H1 (cell line): ENCODE measurements around the gene CHD6. TPM values are rescaled to one million over a fixed set of nuclear protein-coding genes. Genes with fewer than 3 reads are reported as not detected.

Source experiments
- CTCF ChIA-PET: fragments of 300-600 bp; sonication (Branson Sonifier 250); formaldehyde crosslinking; loops from one replicate; lab custom pipeline; 2021; ENCODE audit not compliant: partially characterized antibody; lab: Charles Lee
- POLR2A ChIA-PET: fragments of 300-600 bp; sonication (Branson Sonifier 250); formaldehyde crosslinking; loops from one replicate; lab custom pipeline; 2021; ENCODE audit warnings: inconsistent platforms; ENCODE audit not compliant: partially characterized antibody; lab: Charles Lee
- DNase-seq, 2 experiments: peaks; one replicate each; pipeline versions ENCODE4 v3.0.0 to v3.0.0-alpha.2; 2010 to 2022; ENCODE audit warnings: low spot score in 2 of 2, low read depth in 1 of 2, mixed read lengths in 1 of 2
- FAIRE-seq: peaks from 2 replicates; lab custom pipeline; 2011; peaks lifted over from hg19 to GRCh38; lab: Jason Lieb, UNC
- H2AFZ ChIP-seq: 2 replicates; pipeline ENCODE4 v1.8.1; 2012; ENCODE audit warnings: low read length, inconsistent platforms
- H2AK5ac ChIP-seq: 2 replicates; pipeline ENCODE4 v1.6.1; 2013; ENCODE audit warnings: low read depth, low read length
- H2BK120ac ChIP-seq: replicated peaks from 2 replicates; pipeline ENCODE3; 2013; ENCODE audit warnings: low read depth, low read length, inconsistent platforms
- H2BK12ac ChIP-seq: 2 replicates; pipeline ENCODE4 v1.6.1; 2013; ENCODE audit warnings: low read depth, low read length
- H2BK15ac ChIP-seq: 2 replicates; pipeline ENCODE4 v1.6.1; 2013; ENCODE audit warnings: low read length
- H2BK20ac ChIP-seq: 2 replicates; pipeline ENCODE4 v1.6.1; 2013; ENCODE audit warnings: low read length
- H2BK5ac ChIP-seq: 2 replicates; pipeline ENCODE4 v1.6.1; 2013; ENCODE audit warnings: low read depth, low read length
- H3K14ac ChIP-seq: 2 replicates; pipeline ENCODE4 v1.6.1; 2013; ENCODE audit warnings: inconsistent platforms; ENCODE audit not compliant: insufficient read length
- H3K18ac ChIP-seq: 2 replicates; pipeline ENCODE4 v1.6.1; 2013; ENCODE audit warnings: low read length; ENCODE audit errors: extremely low read depth
- H3K23ac ChIP-seq: 2 replicates; pipeline ENCODE4 v1.6.1; 2013; ENCODE audit warnings: inconsistent platforms; ENCODE audit not compliant: insufficient read length
- H3K23me2 ChIP-seq: 2 replicates; pipeline ENCODE4 v1.6.1; 2013; ENCODE audit warnings: low read depth, low read length
- H3K27ac ChIP-seq: 2 replicates; pipeline ENCODE4 v1.6.1; 2011; ENCODE audit warnings: low read depth, low read length, inconsistent platforms
- H3K27me3 ChIP-seq, 4 experiments: replicated peaks in 1 of 4; 1 replicate in 1 of 4; 2 replicates in 3 of 4; pipeline versions ENCODE4 v1.6.1 to v1.8.1; 2011 to 2013; ENCODE audit warnings: low read length in 3 of 4, mild to moderate bottlenecking in 3 of 4, inconsistent platforms in 2 of 4, mixed read lengths in 2 of 4, moderate library complexity in 1 of 4; ENCODE audit not compliant: control insufficient read depth in 3 of 4, insufficient read depth in 3 of 4; ENCODE audit errors: extremely low read depth in 1 of 4
- H3K36me3 ChIP-seq, 4 experiments: 2 replicates each; pipeline versions ENCODE4 v1.6.1 to v1.8.1; 2011 to 2013; ENCODE audit warnings: mild to moderate bottlenecking in 4 of 4, low read length in 3 of 4, moderate library complexity in 2 of 4, control low read depth in 1 of 4, inconsistent platforms in 1 of 4; ENCODE audit not compliant: insufficient read depth in 4 of 4, control insufficient read depth in 2 of 4
- H3K4ac ChIP-seq: replicated peaks from 2 replicates; pipeline ENCODE3; 2013; ENCODE audit warnings: low read length, low read depth, mixed read lengths, inconsistent platforms; ENCODE audit not compliant: insufficient read length
- H3K4me1 ChIP-seq, 4 experiments: replicated peaks in 1 of 4; 1 replicate in 1 of 4; 2 replicates in 3 of 4; pipeline versions ENCODE4 v1.6.1 to v1.8.1; 2011 to 2013; ENCODE audit warnings: low read length in 3 of 4, inconsistent platforms in 2 of 4, mixed read lengths in 1 of 4; ENCODE audit not compliant: insufficient read depth in 4 of 4, control insufficient read depth in 3 of 4
- H3K4me2 ChIP-seq, 2 experiments: 2 replicates each; pipeline versions ENCODE4 v1.6.1 to v1.8.1; 2011 to 2013; ENCODE audit warnings: low read depth in 2 of 2, low read length in 2 of 2, control low read depth in 1 of 2, inconsistent platforms in 1 of 2, mild to moderate bottlenecking in 1 of 2; ENCODE audit not compliant: insufficient read depth in 1 of 2
- H3K4me3 ChIP-seq, 4 experiments: fragments of 200-600, 300-600 bp in 1 of 4; sonication (generic), shearing (Covaris generic), sonication (Bioruptor Twin) in 1 of 4; 2 replicates each; pipeline versions ENCODE4 v1.5.1 to v1.8.1; 2011 to 2016; ENCODE audit warnings: low read length in 4 of 4, low read depth in 3 of 4, control low read depth in 2 of 4, inconsistent platforms in 2 of 4, mild to moderate bottlenecking in 2 of 4, mixed read lengths in 1 of 4, moderate library complexity in 1 of 4; ENCODE audit not compliant: insufficient read depth in 2 of 4; ENCODE audit errors: extremely low read depth in 1 of 4
- H3K56ac ChIP-seq: replicated peaks from 2 replicates; pipeline ENCODE3; 2013; ENCODE audit warnings: low read depth, mild to moderate bottlenecking, mixed read lengths, low read length, inconsistent platforms; ENCODE audit not compliant: insufficient read length
- H3K79me1 ChIP-seq: 2 replicates; pipeline ENCODE4 v1.6.1; 2013; ENCODE audit warnings: low read depth, low read length, control low read depth
- H3K79me2 ChIP-seq, 2 experiments: 2 replicates each; pipeline versions ENCODE4 v1.6.1 to v1.8.1; 2012 to 2013; ENCODE audit warnings: low read length in 2 of 2, mild to moderate bottlenecking in 2 of 2, inconsistent platforms in 1 of 2; ENCODE audit not compliant: insufficient read depth in 2 of 2, control insufficient read depth in 1 of 2
- H3K9ac ChIP-seq, 4 experiments: replicated peaks in 1 of 4; 1 replicate in 1 of 4; 2 replicates in 3 of 4; pipeline versions ENCODE4 v1.6.1 to v1.8.1; 2011 to 2013; ENCODE audit warnings: low read depth in 3 of 4, low read length in 3 of 4, control low read depth in 2 of 4, mild to moderate bottlenecking in 2 of 4, moderate library complexity in 2 of 4, inconsistent platforms in 1 of 4; ENCODE audit errors: extremely low read depth in 1 of 4
- H3K9me3 ChIP-seq, 2 experiments: 2 replicates each; pipeline versions ENCODE4 v1.6.1 to v1.8.1; 2012 to 2013; ENCODE audit warnings: mild to moderate bottlenecking in 2 of 2, moderate library complexity in 2 of 2, control low read depth in 1 of 2, inconsistent platforms in 1 of 2, low read depth in 1 of 2, low read length in 1 of 2, mixed read lengths in 1 of 2; ENCODE audit not compliant: insufficient read depth in 2 of 2
- H4K20me1 ChIP-seq, 2 experiments: replicated peaks in 1 of 2; 2 replicates each; pipeline versions ENCODE3 to v1.8.1; 2011 to 2013; ENCODE audit warnings: inconsistent platforms in 2 of 2, low read length in 2 of 2, mild to moderate bottlenecking in 1 of 2; ENCODE audit not compliant: insufficient read depth in 2 of 2, control insufficient read depth in 1 of 2
- H4K5ac ChIP-seq: 2 replicates; pipeline ENCODE4 v1.6.1; 2013; ENCODE audit warnings: low read length, low read depth, mixed read lengths, inconsistent platforms; ENCODE audit not compliant: insufficient read length
- H4K8ac ChIP-seq: 2 replicates; pipeline ENCODE4 v1.8.0; 2013; ENCODE audit warnings: mild to moderate bottlenecking, moderate library complexity, low read length, inconsistent platforms; ENCODE audit not compliant: insufficient read depth; ENCODE audit errors: extremely low read depth
- H4K91ac ChIP-seq: replicated peaks from 2 replicates; pipeline ENCODE3; 2013; ENCODE audit warnings: low read length, mixed read lengths, inconsistent platforms; ENCODE audit not compliant: insufficient read length
- ASH2L ChIP-seq: fragments of 200-600, 300-600 bp; sonication (generic); IDR thresholded peaks from one replicate; pipeline ENCODE4 v1.7.1; 2017; ENCODE audit warnings: low read length
- ATF2 ChIP-seq: IDR thresholded peaks from 2 replicates; pipeline ENCODE4 v1.6.1; 2012; ENCODE audit warnings: low read length, inconsistent platforms
- BACH1 ChIP-seq: IDR thresholded peaks from 2 replicates; pipeline ENCODE4 v1.6.1; 2012; ENCODE audit warnings: low read length, improper control_type of control experiment
- CHD2 ChIP-seq: IDR thresholded peaks from 2 replicates; pipeline ENCODE4 v1.6.1; 2012; ENCODE audit warnings: low read length, improper control_type of control experiment
- KDM1A ChIP-seq: fragments of 200-600, 300-600 bp; sonication (generic); IDR thresholded peaks from 2 replicates; pipeline ENCODE4 v1.7.1; 2016; ENCODE audit warnings: mild to moderate bottlenecking, low read length, borderline replicate concordance
- MAX ChIP-seq: IDR thresholded peaks from 2 replicates; pipeline ENCODE4 v1.6.1; 2012; ENCODE audit warnings: inconsistent platforms
- SP2 ChIP-seq: IDR thresholded peaks from 2 replicates; pipeline ENCODE4 v1.6.1; 2012; ENCODE audit warnings: mild to moderate bottlenecking, low read length, inconsistent platforms
- TAF7 ChIP-seq: optimal IDR thresholded peaks from 2 replicates; pipeline ENCODE3; 2011; ENCODE audit warnings: low read depth, mild to moderate bottlenecking, inconsistent platforms, low read length, moderate library complexity, borderline replicate concordance
- TBP ChIP-seq: IDR thresholded peaks from 2 replicates; pipeline ENCODE4 v1.6.1; 2011; ENCODE audit warnings: low read depth, low read length, improper control_type of control experiment
- TCF12 ChIP-seq: IDR thresholded peaks from 2 replicates; pipeline ENCODE4 v1.6.1; 2011; ENCODE audit warnings: low read depth, mild to moderate bottlenecking, low read length
- ZNF274 ChIP-seq: IDR thresholded peaks from 2 replicates; pipeline ENCODE4 v1.7.0; 2012; ENCODE audit warnings: low read length, borderline replicate concordance; ENCODE audit errors: extremely low read depth
- WGBS, 2 experiments: shearing (Covaris generic) in 1 of 2; methylation state at CpG; one replicate each; pipeline versions ENCODE4 v1.1.6 to v1.1.7; 2013 to 2015; ENCODE audit warnings: low lambda C conversion rate in 2 of 2, mixed read lengths in 2 of 2, inconsistent platforms in 1 of 2, low coverage in 1 of 2, missing lambda C conversion rate in 1 of 2; ENCODE audit not compliant: insufficient replicate concordance in 2 of 2, insufficient coverage in 1 of 2, insufficient read length in 1 of 2; ENCODE audit errors: extremely low coverage in 1 of 2, missing lambda C conversion rate in 1 of 2; 5-methylcytosine and 5-hydroxymethylcytosine counted together
- polyA plus RNA-seq, 7 experiments: library from polyadenylated mRNA; depleted of rRNA in 3 of 7; stranded (reverse) in 5 of 7; unstranded in 2 of 7; fragments of >200 nt in 5 of 7; fragments of 200-250 nt in 2 of 7; gene quantifications; 1 replicate in 5 of 7; 2 replicates in 1 of 7; 4 replicates in 1 of 7; pipeline versions ENCODE4 v1.2.1 to v1.2.3, GENCODE V29; 2011 to 2013; ENCODE audit warnings: missing spikeins in 2 of 7, mixed read lengths in 2 of 7
- total RNA-seq: library from RNA; stranded (reverse); fragmentation: NEBNext Ultra II Directional; extraction: Animal tissue kit (Norgen Biotek cat#: 25700); gene quantifications from 2 replicates; pipeline ENCODE4 v1.2.1, GENCODE V29; 2021

CHD6 gene
- total and polyA plus RNA-seq, 2 of the 8 experiments (the other 6 are each of a cell fraction or from before 2014, with no cell fraction given) = 11.1 to 62.9 TPM

GRCh38 chr20:41573955-41574354 is 44.2 kb downstream of the CHD6 start:
- H3K79me2 ChIP-seq = peaks cover 28 to 97% of the 10 kb centered on the region in 2 experiments
- no peak overlapping the region for H2BK120ac ChIP-seq
- TF ChIP-seq MAX = no peak
- TF ChIP-seq TBP = no peak
- no peak for TF ChIP-seq CHD2
- TF ChIP-seq TCF12 = no peak
- TF ChIP-seq ASH2L = no peak
- no peak for TF ChIP-seq ATF2
- no peak for TF ChIP-seq ZNF274
- no peak for TF ChIP-seq BACH1
- no peak for TF ChIP-seq TAF7
- TF ChIP-seq KDM1A = no peak
- TF ChIP-seq SP2 = no peak
- TF ChIP-seq, all 59 proteins: peak for 0
- Histone ChIP-seq H3K9ac (no peak overlapping the region), H3K23me2 (no peaks in the 10 kb centered on the region), H3K27me3 (no peaks in the 10 kb centered on the region), H3K23ac (no peak overlapping the region), H3K18ac (peak overlapping the region; percentile 66; the same call in 1 of the 2 replicates), H4K91ac (no peak overlapping the region), H4K5ac (peak overlapping the region; percentile 21), H4K20me1 (peaks cover 6 to 18% of the 10 kb centered on the region in 2 experiments), H3K4me2 (peak overlapping the region in 1 of 2 experiments; percentile 25; a peak in 1 of 4 replicates), H2BK5ac (no peak overlapping the region), H3K9me3 (no peaks in the 10 kb centered on the region; a peak in 1 of 4 replicates), H3K36me3 (no peaks in the 10 kb centered on the region), H3K56ac (no peak overlapping the region), H3K4ac (no peak overlapping the region), H3K4me1 (peaks cover 2 to 15% (median 7%) of the 10 kb centered on the region in 4 experiments), H4K8ac (no peak overlapping the region), H2BK20ac (no peak overlapping the region), H2BK15ac (0 out of 2 replicates have a peak overlapping the region, but pooled peaks have one; percentile 29), H2AFZ (no peak overlapping the region), H3K4me3 (peak overlapping the region in 1 of 4 experiments; percentile 15; a peak in 1 of 8 replicates), H2AK5ac (no peak overlapping the region), H2BK12ac (no peak overlapping the region; the same call in 1 of the 2 replicates), H3K79me1 (peaks cover 13% of the 10 kb centered on the region), H3K27ac (no peak overlapping the region), H3K14ac (no peak overlapping the region)
- DNase-seq = no peak
- 70% methylated on average over 2 of the region's 2 CpGs; no CpG with 5 or more reads in 1 of the 2 experiments for WGBS, 2 experiments
- no peak for FAIRE-seq
- CTCF ChIA-PET = interaction anchor here (0.6 to 1.4 kb wide), 2 partner anchors 29 to 500 kb away, joined by 3 read pairs; no protein-coding TSS in a partner anchor
- POLR2A ChIA-PET = interaction anchor here (1.0 to 2.6 kb wide), 4 partner anchors 11 to 119 kb away, joined by 3 to 6 read pairs (median 4); no protein-coding TSS in a partner anchor
